Liver (tissue), 9 donors: ENCODE data around the gene GRK6. TPM values are rescaled to one million over a fixed set of nuclear protein-coding genes. Genes with fewer than 3 reads are reported as not detected.

Experiments used
- DNase-seq: peaks from one replicate; pipeline ENCODE4 v3.0.0-alpha.2; 2017; ENCODE audit warnings: low spot score
- H3K27ac ChIP-seq, 2 donors: one replicate each; pipeline ENCODE4 v1.7.0; 2013; ENCODE audit warnings: inconsistent platforms in 2 of 2, low read length in 2 of 2, control low read depth in 1 of 2, low read depth in 1 of 2, mild to moderate bottlenecking in 1 of 2
- H3K27me3 ChIP-seq, 4 donors: one replicate each; pipeline versions ENCODE4 v1.6.1 to v1.7.0; 2013; ENCODE audit warnings: low read length in 3 of 4, inconsistent platforms in 1 of 4, mild to moderate bottlenecking in 1 of 4, moderate library complexity in 1 of 4; ENCODE audit not compliant: control insufficient read depth in 4 of 4, insufficient read depth in 4 of 4
- H3K36me3 ChIP-seq, 4 donors: one replicate each; pipeline versions ENCODE4 v1.6.1 to v1.7.0; 2013; ENCODE audit warnings: low read length in 3 of 4, mild to moderate bottlenecking in 3 of 4, low read depth in 1 of 4, moderate library complexity in 1 of 4; ENCODE audit not compliant: control insufficient read depth in 4 of 4, insufficient read depth in 3 of 4
- H3K4me1 ChIP-seq, 4 donors: one replicate each; pipeline versions ENCODE4 v1.6.1 to v1.7.0; 2013; ENCODE audit warnings: low read length in 3 of 4, mild to moderate bottlenecking in 3 of 4, moderate library complexity in 1 of 4; ENCODE audit not compliant: control insufficient read depth in 4 of 4, insufficient read depth in 4 of 4
- H3K4me3 ChIP-seq, 3 donors: one replicate each; pipeline versions ENCODE4 v1.6.1 to v1.7.0; 2013; ENCODE audit warnings: low read length in 3 of 3, control low read depth in 1 of 3, low read depth in 1 of 3, mild to moderate bottlenecking in 1 of 3
- H3K9ac ChIP-seq, 2 donors: one replicate each; pipeline ENCODE4 v1.7.0; 2013; ENCODE audit warnings: low read length in 2 of 2, mild to moderate bottlenecking in 2 of 2, moderate library complexity in 2 of 2, control low read depth in 1 of 2, low read depth in 1 of 2
- H3K9me3 ChIP-seq, 4 donors: one replicate each; pipeline versions ENCODE4 v1.6.1 to v1.7.0; 2013; ENCODE audit warnings: low read length in 3 of 4; ENCODE audit not compliant: control insufficient read depth in 4 of 4
- ATF3 ChIP-seq: IDR thresholded peaks from 2 replicates; pipeline ENCODE4 v1.6.1; 2016; ENCODE audit warnings: antibody characterized with exemption
- CTCF ChIP-seq: fragments of 150-350 bp; IDR thresholded peaks from 2 replicates; pipeline ENCODE4 v1.5.1; 2017; ENCODE audit warnings: improper control_type of control experiment, low read depth, low read length; ENCODE audit not compliant: missing input control
- EGR1 ChIP-seq, 2 donors: IDR thresholded peaks; 2 replicates each; pipeline ENCODE4 v1.6.1; 2016 to 2018; ENCODE audit warnings: antibody characterized with exemption in 2 of 2, low read depth in 2 of 2
- FOXA1 ChIP-seq: IDR thresholded peaks from 2 replicates; pipeline ENCODE4 v1.6.1; 2016; ENCODE audit warnings: antibody characterized with exemption
- FOXA2 ChIP-seq: IDR thresholded peaks from 2 replicates; pipeline ENCODE4 v1.6.1; 2016; ENCODE audit warnings: antibody characterized with exemption
- GABPA ChIP-seq, 2 donors: IDR thresholded peaks in 1 of 2; conservative IDR thresholded peaks in 1 of 2; 2 replicates each; pipeline ENCODE4 v1.6.1; 2016; ENCODE audit warnings: antibody characterized with exemption in 2 of 2, mild to moderate bottlenecking in 1 of 2, moderate library complexity in 1 of 2
- HNF4A ChIP-seq, 2 donors: conservative IDR thresholded peaks; 2 replicates each; pipeline ENCODE4 v1.6.1; 2016; ENCODE audit warnings: antibody characterized with exemption in 2 of 2, mild to moderate bottlenecking in 2 of 2
- HNF4G ChIP-seq: IDR thresholded peaks from 2 replicates; pipeline ENCODE4 v1.6.1; 2016; ENCODE audit warnings: antibody characterized with exemption
- JUND ChIP-seq, 2 donors: IDR thresholded peaks; 2 replicates each; pipeline ENCODE4 v1.6.1; 2016; ENCODE audit warnings: antibody characterized with exemption in 2 of 2
- MAX ChIP-seq: IDR thresholded peaks from 2 replicates; pipeline ENCODE4 v1.6.1; 2016; ENCODE audit warnings: antibody characterized with exemption
- NR2F2 ChIP-seq: IDR thresholded peaks from 2 replicates; pipeline ENCODE4 v1.6.1; 2016; ENCODE audit warnings: antibody characterized with exemption
- RAD21 ChIP-seq, 2 donors: IDR thresholded peaks; 2 replicates each; pipeline ENCODE4 v1.6.1; 2016; ENCODE audit warnings: antibody characterized with exemption in 2 of 2, mild to moderate bottlenecking in 2 of 2
- REST ChIP-seq: IDR thresholded peaks from 2 replicates; pipeline ENCODE4 v1.6.1; 2016; ENCODE audit warnings: antibody characterized with exemption, mild to moderate bottlenecking
- SP1 ChIP-seq: IDR thresholded peaks from 2 replicates; pipeline ENCODE4 v1.6.1; 2018; ENCODE audit warnings: antibody characterized with exemption, mild to moderate bottlenecking
- TAF1 ChIP-seq: conservative IDR thresholded peaks from 2 replicates; pipeline ENCODE4 v1.6.1; 2016; ENCODE audit warnings: antibody characterized with exemption, mild to moderate bottlenecking
- YY1 ChIP-seq: IDR thresholded peaks from 2 replicates; pipeline ENCODE4 v1.6.1; 2016; ENCODE audit warnings: antibody characterized with exemption, mild to moderate bottlenecking
- ZBTB33 ChIP-seq: IDR thresholded peaks from 2 replicates; pipeline ENCODE4 v1.6.1; 2016; ENCODE audit warnings: antibody characterized with exemption
- WGBS: extraction: QIAGEN DNeasy Blood & Tissue Kit; methylation state at CpG from one replicate; pipeline ENCODE4 v1.1.7; 2013; 5-methylcytosine and 5-hydroxymethylcytosine counted together
- polyA plus RNA-seq, 2 donors: library from polyadenylated mRNA; stranded (reverse) in 1 of 2; unstranded in 1 of 2; fragments of 200-250 nt in 1 of 2; fragments of >200 nt in 1 of 2; fragmentation: Nextera tagmentation in 1 of 2; extraction: Ambion mirVana in 1 of 2; gene quantifications; one replicate each; pipeline versions ENCODE4 v1.2.1 to v1.2.3, GENCODE V29; 2013 to 2015
- total RNA-seq, 2 donors: library from RNA; depleted of rRNA; stranded (reverse); fragments of >200 nt; gene quantifications; one replicate each; pipeline ENCODE4 v1.2.3, GENCODE V29; 2014
- donor health status: healthy.
- donor health status: healthy.
- donor health status: healthy.
- donor health status: healthy.
- donor health status: healthy.

Gene GRK6
- total and polyA plus RNA-seq, 4 donors, result 3.1 to 24.0 (median 10.8) TPM

GRCh38 chr5:177447611-177448243, 21.3 kb downstream of the GRK6 start:
- no peak for TF ChIP-seq EGR1 (IDR thresholded peaks at IDR 0.05; ENCODE audit: low read depth in 2 of 2)
- peak; percentile 54 for TF ChIP-seq NR2F2
- no peak for TF ChIP-seq ATF3
- TF ChIP-seq YY1, result no peak
- TF ChIP-seq CTCF, result no peak
- peak overlapping the region in 1 of 3 donors; percentile 65 for H3K4me3 ChIP-seq
- H3K27me3 ChIP-seq, result no peaks in the 10 kb centered on the region
- no peak overlapping the region for H3K9ac ChIP-seq
- 14% methylated on average over 23 of the region's 23 CpGs for WGBS
- H3K36me3 ChIP-seq, result no peaks in the 10 kb centered on the region
- no peak overlapping the region for H3K27ac ChIP-seq
- no peaks in the 10 kb centered on the region for H3K9me3 ChIP-seq
- no peak for DNase-seq
- peaks cover 5 to 18% (median 9%) of the 10 kb centered on the region in 4 donors for H3K4me1 ChIP-seq

GRCh38 chr5:177448244-177448950, 21.9 kb downstream of the GRK6 start:
- Histone ChIP-seq H3K27me3 (no peaks in the 10 kb centered on the region), H3K9me3 (no peaks in the 10 kb centered on the region), H3K4me1 (peaks cover 5 to 18% (median 9%) of the 10 kb centered on the region in 4 donors), H3K27ac (no peak overlapping the region), H3K36me3 (no peaks in the 10 kb centered on the region), H3K4me3 (no peak overlapping the region), H3K9ac (no peak overlapping the region)
- no peak for TF ChIP-seq CTCF
- TF ChIP-seq FOXA1, result no peak
- no peak for TF ChIP-seq ATF3
- TF ChIP-seq FOXA2, result no peak
- TF ChIP-seq SP1, result no peak
- no peak for TF ChIP-seq HNF4G
- TF ChIP-seq YY1, result no peak
- TF ChIP-seq JUND (IDR thresholded peaks at IDR 0.05), result no peak
- no peak for TF ChIP-seq ZBTB33
- no peak for TF ChIP-seq MAX
- no peak for TF ChIP-seq NR2F2
- no peak for TF ChIP-seq HNF4A (conservative IDR thresholded peaks at IDR 0.05)
- TF ChIP-seq RAD21 (IDR thresholded peaks at IDR 0.05), result no peak
- TF ChIP-seq REST, result no peak
- TF ChIP-seq GABPA (IDR thresholded peaks at IDR 0.05 in 1 of 2, conservative IDR thresholded peaks at IDR 0.05 in 1 of 2), result no peak
- TF ChIP-seq TAF1, result no peak
- no peak for TF ChIP-seq EGR1 (IDR thresholded peaks at IDR 0.05; ENCODE audit: low read depth in 2 of 2)
- no peak for DNase-seq
- WGBS, result 84% methylated on average over 6 of the region's 6 CpGs
